HCEC 1CT (cell line): ENCODE measurements around the gene PPM1H.
A peak's percentile ranks its signal among the peaks of the same experiment; 100 is the strongest.
"Not testable (repeated sequence)": the region's sequence is repeated elsewhere in the genome, so short reads cannot be mapped to it uniquely, and the experiment has no call there.

Source experiments
- DNase-seq: peaks from one replicate; pipeline ENCODE4 v3.0.0-alpha.2; 2017

The PPM1H gene

GRCh38 chr12:62934799-62935674, at the start of gene PPM1H:
PPM1H (minus strand) TSS chr12:62935150; CDS start chr12:62934736, 414 bp downstream.
- peak; percentile 6 for DNase-seq

GRCh38 chr12:62983594-62983993, 48.6 kb upstream of the PPM1H start:
- DNase-seq, result peak; percentile 7

GRCh38 chr12:62978768-62979167, 43.8 kb upstream of the PPM1H start:
- DNase-seq, result no peak

GRCh38 chr12:62977883-62978282, 42.9 kb upstream of the PPM1H start:
- no peak for DNase-seq

- DNase-seq, result no peak
Measured at GRCh38 chr12:62977418-62977817, 42.5 kb upstream of the PPM1H start.

- no peak for DNase-seq
Measured at GRCh38 chr12:62976110-62976662, 41.2 kb upstream of the PPM1H start.

- DNase-seq, result no peak
Measured at GRCh38 chr12:62971769-62972525, 37.0 kb upstream of the PPM1H start.

- DNase-seq, result no peak
Measured at GRCh38 chr12:62969695-62970094, 34.7 kb upstream of the PPM1H start.

- DNase-seq, result no peak
Measured at GRCh38 chr12:62967701-62968100, 32.8 kb upstream of the PPM1H start.

GRCh38 chr12:62966990-62967506, 32.1 kb upstream of the PPM1H start:
- DNase-seq, result no peak

GRCh38 chr12:62966446-62966989, 31.6 kb upstream of the PPM1H start:
- DNase-seq, result not testable (repeated sequence)

- DNase-seq, result not testable (repeated sequence)
Measured at GRCh38 chr12:62965700-62966099, 30.8 kb upstream of the PPM1H start.

GRCh38 chr12:62965242-62965641, 30.3 kb upstream of the PPM1H start:
- not testable (repeated sequence) for DNase-seq

GRCh38 chr12:62963486-62964041, 28.6 kb upstream of the PPM1H start:
- no peak for DNase-seq

GRCh38 chr12:62960324-62960723, 25.4 kb upstream of the PPM1H start:
- no peak for DNase-seq

- DNase-seq, result no peak
Measured at GRCh38 chr12:62959745-62960144, 24.8 kb upstream of the PPM1H start.

- DNase-seq, result no peak
Measured at GRCh38 chr12:62957233-62957953, 22.4 kb upstream of the PPM1H start.

- no peak for DNase-seq
Measured at GRCh38 chr12:62955678-62956077, 20.7 kb upstream of the PPM1H start.

GRCh38 chr12:62950317-62950716, 15.4 kb upstream of the PPM1H start:
- DNase-seq, result no peak

- no peak for DNase-seq
Measured at GRCh38 chr12:62948123-62948522, 13.2 kb upstream of the PPM1H start.

GRCh38 chr12:62947364-62947763, 12.4 kb upstream of the PPM1H start:
- DNase-seq, result no peak

GRCh38 chr12:62943779-62944395, 8.9 kb upstream of the PPM1H start:
- no peak for DNase-seq
